Astrocyte (in vitro differentiated cells and primary cell): ENCODE data around the gene SH3BP1.

ENCODE experiments used
- EZH2 ChIP-seq: IDR thresholded peaks from 2 replicates; pipeline ENCODE4 v1.6.1; 2012; ENCODE audit warnings: mild to moderate bottlenecking, low read length, inconsistent platforms; ENCODE audit not compliant: insufficient read depth
- TF ChIP-seq, protein P1 (sequence below): IDR thresholded peaks from 2 replicates; pipeline ENCODE4 v1.5.1; 2011; ENCODE audit warnings: low read depth, mild to moderate bottlenecking, inconsistent platforms, low read length, moderate library complexity; ENCODE audit not compliant: insufficient read depth

DNA sequence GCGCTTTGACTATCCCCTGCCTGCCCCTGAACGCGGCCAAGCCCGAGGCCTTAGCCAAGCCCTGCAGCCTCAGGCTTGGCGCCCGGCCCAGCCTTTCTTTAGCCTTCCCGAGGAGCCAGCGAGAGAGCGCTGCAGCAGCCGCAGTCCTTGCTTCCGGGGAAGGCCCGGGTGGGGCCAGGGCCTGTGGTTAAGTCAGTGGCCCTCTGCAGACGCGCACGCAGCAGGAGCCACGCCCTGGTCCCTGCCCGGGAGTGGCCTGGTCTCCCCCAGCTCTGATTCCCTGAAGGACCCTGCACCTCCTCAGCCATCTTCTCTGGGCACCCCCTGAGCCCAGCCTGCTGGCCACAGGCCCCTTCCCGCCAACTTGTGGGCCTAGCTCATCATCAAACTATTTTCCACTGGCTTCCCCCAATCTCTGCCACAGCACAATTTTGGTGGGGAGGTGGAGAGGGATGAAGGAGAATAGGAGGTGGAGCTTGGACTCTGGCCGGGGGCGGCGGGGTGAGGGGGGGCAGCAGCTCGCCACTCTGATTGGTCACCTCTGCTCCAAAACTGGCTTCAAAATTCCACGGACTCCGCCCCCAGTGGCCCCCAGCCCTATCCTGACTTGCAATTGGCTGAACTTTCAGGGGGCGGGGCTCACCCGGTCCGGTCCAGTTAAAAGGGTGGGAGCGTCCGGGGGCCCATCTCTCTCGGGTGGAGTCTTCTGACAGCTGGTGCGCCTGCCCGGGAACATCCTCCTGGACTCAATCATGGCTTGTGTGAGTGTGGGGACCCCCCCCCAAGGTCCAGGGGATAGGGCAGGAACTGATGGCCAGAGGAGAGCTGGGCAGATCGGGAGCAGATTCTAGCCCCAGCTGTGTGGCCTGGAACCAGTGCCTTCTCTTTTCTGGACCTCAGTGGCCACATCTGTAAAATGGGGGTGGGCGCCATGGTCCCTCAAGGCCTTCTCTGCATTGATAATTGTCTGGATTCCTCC, 35.8 kb downstream of the SH3BP1 start, which contains the start of gene LGALS1:
- TF ChIP-seq, protein P1, sequence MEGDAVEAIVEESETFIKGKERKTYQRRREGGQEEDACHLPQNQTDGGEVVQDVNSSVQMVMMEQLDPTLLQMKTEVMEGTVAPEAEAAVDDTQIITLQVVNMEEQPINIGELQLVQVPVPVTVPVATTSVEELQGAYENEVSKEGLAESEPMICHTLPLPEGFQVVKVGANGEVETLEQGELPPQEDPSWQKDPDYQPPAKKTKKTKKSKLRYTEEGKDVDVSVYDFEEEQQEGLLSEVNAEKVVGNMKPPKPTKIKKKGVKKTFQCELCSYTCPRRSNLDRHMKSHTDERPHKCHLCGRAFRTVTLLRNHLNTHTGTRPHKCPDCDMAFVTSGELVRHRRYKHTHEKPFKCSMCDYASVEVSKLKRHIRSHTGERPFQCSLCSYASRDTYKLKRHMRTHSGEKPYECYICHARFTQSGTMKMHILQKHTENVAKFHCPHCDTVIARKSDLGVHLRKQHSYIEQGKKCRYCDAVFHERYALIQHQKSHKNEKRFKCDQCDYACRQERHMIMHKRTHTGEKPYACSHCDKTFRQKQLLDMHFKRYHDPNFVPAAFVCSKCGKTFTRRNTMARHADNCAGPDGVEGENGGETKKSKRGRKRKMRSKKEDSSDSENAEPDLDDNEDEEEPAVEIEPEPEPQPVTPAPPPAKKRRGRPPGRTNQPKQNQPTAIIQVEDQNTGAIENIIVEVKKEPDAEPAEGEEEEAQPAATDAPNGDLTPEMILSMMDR = no peak
- no peak for TF ChIP-seq EZH2
